Loucy (cell line): ENCODE measurements around the gene CUL3.

ENCODE experiments used
- EZH2phosphoT487 ChIP-seq: fragments of 200-600 bp; IDR thresholded peaks from 2 replicates; pipeline ENCODE4 v1.6.1; 2018; ENCODE audit warnings: antibody characterized with exemption, mild to moderate bottlenecking, moderate library complexity, borderline replicate concordance
- TF ChIP-seq, protein P1 (sequence below): fragments of 200-600 bp; sonication (generic); conservative IDR thresholded peaks from 2 replicates; pipeline ENCODE4 v1.5.1; 2014; ENCODE audit warnings: mild to moderate bottlenecking, antibody characterized with exemption, low read length

- TF ChIP-seq, protein P1, sequence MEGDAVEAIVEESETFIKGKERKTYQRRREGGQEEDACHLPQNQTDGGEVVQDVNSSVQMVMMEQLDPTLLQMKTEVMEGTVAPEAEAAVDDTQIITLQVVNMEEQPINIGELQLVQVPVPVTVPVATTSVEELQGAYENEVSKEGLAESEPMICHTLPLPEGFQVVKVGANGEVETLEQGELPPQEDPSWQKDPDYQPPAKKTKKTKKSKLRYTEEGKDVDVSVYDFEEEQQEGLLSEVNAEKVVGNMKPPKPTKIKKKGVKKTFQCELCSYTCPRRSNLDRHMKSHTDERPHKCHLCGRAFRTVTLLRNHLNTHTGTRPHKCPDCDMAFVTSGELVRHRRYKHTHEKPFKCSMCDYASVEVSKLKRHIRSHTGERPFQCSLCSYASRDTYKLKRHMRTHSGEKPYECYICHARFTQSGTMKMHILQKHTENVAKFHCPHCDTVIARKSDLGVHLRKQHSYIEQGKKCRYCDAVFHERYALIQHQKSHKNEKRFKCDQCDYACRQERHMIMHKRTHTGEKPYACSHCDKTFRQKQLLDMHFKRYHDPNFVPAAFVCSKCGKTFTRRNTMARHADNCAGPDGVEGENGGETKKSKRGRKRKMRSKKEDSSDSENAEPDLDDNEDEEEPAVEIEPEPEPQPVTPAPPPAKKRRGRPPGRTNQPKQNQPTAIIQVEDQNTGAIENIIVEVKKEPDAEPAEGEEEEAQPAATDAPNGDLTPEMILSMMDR, result no peak
- TF ChIP-seq EZH2phosphoT487, result no peak
Observed at GRCh38 chr2:224572338-224572737, 12.8 kb downstream of the CUL3 start.
